Activated T-helper 2 cell treated with anti-CD3 and anti-CD28 coated beads, Interferon-gamma antibody, Interleukin-2, Interleukin-4, amounts not matched to agents 10 μg/mL and 5 μg/mL and 100 μg/mL, durations not matched to agents 14 hours and 24 hours and 36 hours (primary cell): ENCODE measurements around the gene DAB1. TPM values are rescaled to one million over a fixed set of nuclear protein-coding genes. Genes with fewer than 3 reads are reported as not detected.

Source experiments
- DNase-seq: peaks from one replicate; pipeline ENCODE4 v3.0.0; 2021; ENCODE audit warnings: low spot score
- H3K27ac Mint-ChIP-seq: one replicate; pipeline ENCODE4 v1.8.0; 2021; ENCODE audit warnings: mixed read lengths
- H3K27me3 Mint-ChIP-seq: one replicate; pipeline ENCODE4 v1.8.0; 2021; ENCODE audit warnings: low read depth, mixed read lengths
- H3K36me3 Mint-ChIP-seq: one replicate; pipeline ENCODE4 v1.8.0; 2021; ENCODE audit warnings: low read depth, mixed read lengths
- H3K4me1 Mint-ChIP-seq: one replicate; pipeline ENCODE4 v1.8.0; 2021; ENCODE audit warnings: low read depth, mixed read lengths
- H3K4me3 Mint-ChIP-seq: one replicate; pipeline ENCODE4 v1.8.0; 2021; ENCODE audit warnings: low read depth, mild to moderate bottlenecking, moderate library complexity, mixed read lengths
- H3K9me3 Mint-ChIP-seq: one replicate; pipeline ENCODE4 v1.8.0; 2021; ENCODE audit warnings: mixed read lengths
- intact Hi-C: fragments of 100-400 bp; cut with micrococcal nuclease; formaldehyde crosslinking; loops from one replicate; pipeline ENCODE4 v1.15.1; 2023
- total RNA-seq: library from RNA; stranded (reverse); gene quantifications from 2 replicates; pipeline ENCODE4 v1.2.3, GENCODE V29; 2022

DAB1 gene
- total RNA-seq, 1 donor from 2014 or later: not detected

DNA sequence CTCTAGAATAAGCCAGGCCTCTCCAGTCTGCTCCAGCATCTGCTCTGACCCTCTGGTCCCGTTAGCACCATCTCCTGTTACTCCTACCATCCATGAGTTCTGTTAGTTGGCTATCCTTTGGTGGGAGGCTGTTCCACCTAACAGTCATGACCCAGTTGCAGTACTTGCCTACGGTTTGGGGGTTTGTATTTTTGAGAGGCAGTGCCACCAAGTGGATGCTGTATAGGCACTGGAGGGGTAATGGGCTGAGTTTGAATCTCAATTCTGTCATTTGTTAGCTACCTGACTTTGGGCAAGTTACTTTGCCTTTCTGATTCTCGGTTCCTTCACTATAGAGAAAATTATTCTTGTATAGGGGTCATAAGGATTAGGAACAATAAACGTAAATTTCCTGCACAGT lies 445.9 kb downstream of the DAB1 start:
- Mint-ChIP-seq H3K36me3 (no peaks in the 10 kb centered on the region), H3K4me1 (no peaks in the 10 kb centered on the region), H3K27ac (no peak overlapping the region), H3K4me3 (no peak overlapping the region), H3K27me3 (no peaks in the 10 kb centered on the region), H3K9me3 (no peaks in the 10 kb centered on the region)
- intact Hi-C loops: no loop called here
- DNase-seq: no peak

DNA sequence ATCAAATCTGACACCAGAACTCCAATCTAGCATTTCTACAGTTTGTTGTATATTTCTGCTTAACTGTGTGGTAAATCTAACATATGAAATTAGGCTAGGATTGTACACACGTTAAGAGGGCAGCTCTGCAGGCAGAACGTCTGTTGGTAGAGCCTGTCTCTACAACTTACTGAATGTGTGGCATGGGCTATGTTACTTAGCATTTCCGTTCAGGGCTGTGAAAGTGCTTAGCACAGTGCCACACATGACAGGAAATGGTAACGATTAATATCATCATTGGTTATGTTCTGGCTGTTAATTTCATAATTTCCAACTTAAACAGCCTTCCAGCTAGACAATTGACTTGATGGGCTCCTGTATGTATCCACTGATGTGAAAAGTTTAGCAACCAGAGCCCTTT lies 448.4 kb downstream of the DAB1 start:
- no peaks in the 10 kb centered on the region for H3K4me1 Mint-ChIP-seq
- H3K9me3 Mint-ChIP-seq: no peaks in the 10 kb centered on the region
- no peaks in the 10 kb centered on the region for H3K27me3 Mint-ChIP-seq
- intact Hi-C loops: no loop called here
- H3K4me3 Mint-ChIP-seq: no peak overlapping the region
- DNase-seq: no peak
- no peak overlapping the region for H3K27ac Mint-ChIP-seq
- no peaks in the 10 kb centered on the region for H3K36me3 Mint-ChIP-seq

DNA sequence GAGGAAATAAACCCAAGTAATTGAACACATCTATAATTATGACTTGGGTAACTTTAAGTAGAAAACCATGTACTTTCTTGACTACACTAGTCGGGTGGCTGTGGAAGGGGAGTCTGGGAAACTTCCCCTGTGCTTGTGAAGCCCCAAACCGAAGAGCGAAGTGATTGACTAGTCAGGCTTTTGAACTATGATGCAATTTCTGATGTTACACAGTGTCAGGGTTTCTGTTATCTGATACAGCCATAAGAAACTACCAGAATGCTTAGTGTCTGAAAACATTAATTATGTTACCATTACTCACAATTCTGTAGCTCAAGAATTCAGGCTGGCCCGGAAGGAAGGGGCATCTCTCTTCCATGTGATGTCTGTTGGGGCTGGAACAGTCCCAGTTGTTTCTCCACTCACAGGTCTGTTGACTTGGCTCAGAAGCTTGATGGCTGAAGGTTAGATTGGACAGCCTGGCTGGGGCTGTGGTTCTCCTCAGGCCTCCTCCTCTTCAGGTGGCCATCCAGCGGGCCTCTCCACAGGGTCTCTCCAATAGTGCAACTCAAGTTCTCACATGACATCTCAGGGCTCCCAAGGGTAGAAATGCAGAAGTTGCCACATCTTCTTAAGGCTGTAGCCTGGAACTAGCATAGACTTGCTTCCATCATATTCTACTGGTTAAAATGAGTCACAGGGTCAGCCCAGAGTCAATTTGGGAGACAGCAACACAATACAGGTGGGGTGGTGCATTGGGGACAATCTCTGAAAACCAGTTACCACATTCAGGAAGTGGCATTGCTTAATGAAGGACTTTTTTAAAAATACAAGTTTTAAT lies 449.7 kb downstream of the DAB1 start:
- Mint-ChIP-seq H3K27ac (no peak overlapping the region), H3K4me1 (no peaks in the 10 kb centered on the region), H3K36me3 (no peaks in the 10 kb centered on the region), H3K9me3 (no peaks in the 10 kb centered on the region), H3K27me3 (no peaks in the 10 kb centered on the region), H3K4me3 (no peak overlapping the region)
- DNase-seq: no peak
- intact Hi-C loops: no loop called here

DNA sequence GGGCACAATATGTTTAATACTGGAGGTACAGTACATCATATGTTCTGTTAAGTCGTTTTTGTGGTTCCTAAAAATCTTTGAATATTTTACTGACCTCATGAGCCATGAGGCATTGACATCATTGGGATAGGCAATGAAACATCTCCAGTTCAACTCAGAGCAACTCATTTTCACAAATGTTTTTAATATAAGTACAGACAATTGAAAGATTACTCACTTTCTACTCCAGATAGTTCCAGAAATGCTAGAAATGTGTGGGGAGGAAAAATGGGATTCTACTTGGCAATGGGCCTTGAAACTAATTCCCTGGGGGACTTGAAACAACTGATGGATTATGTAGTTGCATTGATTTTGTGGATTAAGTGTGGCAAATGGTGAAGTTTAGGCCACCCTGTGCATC lies 450.9 kb downstream of the DAB1 start:
- H3K4me3 Mint-ChIP-seq: no peak overlapping the region
- intact Hi-C loops: no loop called here
- H3K4me1 Mint-ChIP-seq: no peaks in the 10 kb centered on the region
- no peaks in the 10 kb centered on the region for H3K36me3 Mint-ChIP-seq
- H3K27ac Mint-ChIP-seq: no peak overlapping the region
- DNase-seq: no peak
- no peaks in the 10 kb centered on the region for H3K27me3 Mint-ChIP-seq
- no peaks in the 10 kb centered on the region for H3K9me3 Mint-ChIP-seq

DNA sequence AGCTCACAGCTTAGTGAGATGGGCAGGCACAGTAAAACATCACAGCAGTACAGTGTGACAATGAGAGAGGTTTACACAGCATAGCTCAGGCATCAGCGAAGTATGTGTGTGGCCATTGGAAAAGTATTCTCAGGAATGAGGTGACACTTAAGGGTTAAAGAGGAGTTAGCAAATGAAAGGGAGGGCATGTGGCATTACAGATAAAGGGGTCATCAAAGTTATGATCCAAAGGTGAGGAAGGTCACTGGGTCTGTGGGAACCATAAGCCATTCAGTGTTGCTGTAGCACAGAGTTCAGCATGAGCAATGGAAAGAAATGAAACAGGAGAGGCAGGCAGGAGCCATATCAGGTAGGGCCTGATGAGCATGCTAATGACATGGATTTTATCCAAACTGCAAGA lies 453.6 kb downstream of the DAB1 start:
- no peak overlapping the region for H3K4me3 Mint-ChIP-seq
- H3K27me3 Mint-ChIP-seq: no peaks in the 10 kb centered on the region
- no peak overlapping the region for H3K27ac Mint-ChIP-seq
- intact Hi-C loops: no loop called here
- no peak for DNase-seq
- no peaks in the 10 kb centered on the region for H3K4me1 Mint-ChIP-seq
- no peaks in the 10 kb centered on the region for H3K36me3 Mint-ChIP-seq
- H3K9me3 Mint-ChIP-seq: no peaks in the 10 kb centered on the region

DNA sequence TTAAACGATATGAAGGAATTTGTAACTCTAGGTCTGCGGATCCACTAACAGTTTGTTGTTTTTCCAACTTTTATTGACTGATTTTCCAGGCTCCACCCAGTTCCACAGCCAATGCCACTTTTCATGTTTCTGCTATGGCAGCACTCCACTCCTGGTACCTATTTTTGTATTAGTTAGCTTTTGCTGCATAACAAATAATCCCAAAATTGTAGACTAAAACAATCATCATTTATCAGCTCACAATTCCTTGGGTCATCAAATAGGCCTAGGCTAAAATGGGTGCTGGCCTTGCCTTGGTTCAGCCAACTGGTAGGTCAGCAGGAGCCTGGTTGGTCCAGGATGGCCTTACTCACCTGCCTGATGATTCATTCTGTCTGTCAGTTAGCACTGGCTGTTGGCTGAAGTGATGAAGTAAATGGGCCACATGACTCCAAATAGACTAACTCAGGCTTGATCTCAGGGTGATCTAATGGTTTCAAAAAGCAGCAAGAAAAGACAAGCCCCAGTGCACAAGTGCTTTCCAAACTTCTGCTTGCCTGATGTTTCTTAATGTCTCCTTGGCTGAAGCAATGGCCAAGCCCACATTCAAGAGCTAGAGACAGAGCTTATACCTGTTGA lies 454.9 kb downstream of the DAB1 start:
- no peak for DNase-seq
- no peaks in the 10 kb centered on the region for H3K4me1 Mint-ChIP-seq
- no peaks in the 10 kb centered on the region for H3K27me3 Mint-ChIP-seq
- no peak overlapping the region for H3K27ac Mint-ChIP-seq
- no peak overlapping the region for H3K4me3 Mint-ChIP-seq
- no peaks in the 10 kb centered on the region for H3K9me3 Mint-ChIP-seq
- intact Hi-C loops: no loop called here
- H3K36me3 Mint-ChIP-seq: no peaks in the 10 kb centered on the region

DNA sequence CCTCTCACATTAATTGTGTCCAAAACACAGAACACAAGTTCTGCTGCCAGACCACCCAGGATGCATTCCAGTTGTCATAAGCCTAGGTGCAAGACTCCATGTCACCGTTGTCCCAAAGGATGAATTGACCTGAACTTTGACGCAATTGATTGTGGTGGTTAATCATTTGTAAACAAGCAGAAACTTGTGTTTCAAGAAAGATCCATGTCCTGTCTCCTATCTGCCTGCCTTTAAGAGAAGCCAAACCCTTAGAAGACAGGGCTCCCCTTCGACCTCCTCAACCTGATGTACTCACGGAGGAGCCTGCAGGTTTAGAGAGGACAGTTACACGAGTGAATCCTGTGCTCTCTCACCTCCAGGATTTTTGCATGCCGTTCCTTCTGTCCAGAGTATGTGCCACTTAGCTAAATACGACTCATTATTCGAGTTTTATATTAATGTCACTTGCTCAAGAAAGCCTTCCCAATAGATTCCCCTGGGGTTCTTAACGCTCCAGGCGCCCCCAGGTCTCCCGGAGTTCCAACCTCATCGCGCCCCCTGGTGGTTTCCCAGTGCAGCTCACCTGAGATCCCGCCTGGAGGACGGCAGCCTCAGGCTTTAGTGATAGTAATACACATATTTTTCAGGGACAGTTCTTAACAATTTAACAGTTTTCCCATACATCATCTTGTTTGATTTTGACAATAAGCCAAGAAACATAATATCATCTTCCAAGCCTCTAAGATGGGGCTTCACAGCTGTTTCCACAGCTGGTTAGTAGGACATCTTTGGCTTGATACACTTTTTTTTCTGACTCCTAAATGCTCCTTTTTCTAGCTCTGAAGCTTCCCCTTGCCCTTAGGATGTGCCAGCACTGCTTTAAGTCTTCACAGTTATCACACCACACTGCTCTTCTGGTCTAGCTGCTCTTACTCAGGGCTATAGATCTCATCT lies 455.7 kb downstream of the DAB1 start:
- no peaks in the 10 kb centered on the region for H3K27me3 Mint-ChIP-seq
- no peaks in the 10 kb centered on the region for H3K36me3 Mint-ChIP-seq
- no peak overlapping the region for H3K27ac Mint-ChIP-seq
- no peaks in the 10 kb centered on the region for H3K4me1 Mint-ChIP-seq
- intact Hi-C loops: no loop called here
- H3K9me3 Mint-ChIP-seq: no peaks in the 10 kb centered on the region
- no peak overlapping the region for H3K4me3 Mint-ChIP-seq
- DNase-seq: no peak

DNA sequence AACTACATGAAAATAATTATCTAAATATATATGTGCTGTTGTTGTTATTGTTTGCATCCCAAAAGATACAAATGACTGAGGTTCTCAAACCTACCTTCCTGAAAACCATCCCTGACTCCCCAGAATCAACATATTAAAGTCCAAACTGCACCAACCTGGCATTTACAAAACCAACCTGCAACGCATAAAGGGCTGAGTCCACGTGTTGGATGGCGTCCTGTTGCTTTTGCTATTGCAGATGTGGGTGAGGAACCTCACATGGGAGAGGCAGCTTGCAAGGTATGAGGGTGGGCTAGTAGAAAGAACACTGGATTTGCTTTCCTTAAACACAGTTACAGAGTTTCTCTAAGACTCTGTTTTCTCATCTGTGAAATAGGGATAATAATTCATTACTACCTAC lies 456.5 kb downstream of the DAB1 start:
- intact Hi-C loops: no loop called here
- Mint-ChIP-seq H3K27ac (no peak overlapping the region), H3K4me3 (no peak overlapping the region), H3K27me3 (no peaks in the 10 kb centered on the region), H3K36me3 (no peaks in the 10 kb centered on the region), H3K4me1 (no peaks in the 10 kb centered on the region), H3K9me3 (no peaks in the 10 kb centered on the region)
- no peak for DNase-seq

DNA sequence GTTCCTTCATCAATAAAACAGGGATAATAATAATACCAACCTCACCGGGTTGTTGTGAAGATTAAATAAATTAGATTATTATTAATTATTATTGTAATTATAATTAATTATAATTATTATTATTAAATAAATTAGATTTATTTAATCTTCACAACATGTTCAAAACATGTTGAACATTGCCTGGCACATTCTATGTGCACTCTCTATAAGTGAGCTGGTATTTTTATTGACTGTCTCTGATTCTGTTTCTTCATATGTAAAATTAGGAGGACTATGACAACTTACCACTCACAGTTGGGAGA lies 457.2 kb downstream of the DAB1 start:
- Mint-ChIP-seq H3K27me3 (no peaks in the 10 kb centered on the region), H3K36me3 (no peaks in the 10 kb centered on the region), H3K27ac (no peak overlapping the region), H3K4me3 (no peak overlapping the region), H3K9me3 (no peaks in the 10 kb centered on the region), H3K4me1 (no peaks in the 10 kb centered on the region)
- intact Hi-C loops: no loop called here
- DNase-seq: no peak

DNA sequence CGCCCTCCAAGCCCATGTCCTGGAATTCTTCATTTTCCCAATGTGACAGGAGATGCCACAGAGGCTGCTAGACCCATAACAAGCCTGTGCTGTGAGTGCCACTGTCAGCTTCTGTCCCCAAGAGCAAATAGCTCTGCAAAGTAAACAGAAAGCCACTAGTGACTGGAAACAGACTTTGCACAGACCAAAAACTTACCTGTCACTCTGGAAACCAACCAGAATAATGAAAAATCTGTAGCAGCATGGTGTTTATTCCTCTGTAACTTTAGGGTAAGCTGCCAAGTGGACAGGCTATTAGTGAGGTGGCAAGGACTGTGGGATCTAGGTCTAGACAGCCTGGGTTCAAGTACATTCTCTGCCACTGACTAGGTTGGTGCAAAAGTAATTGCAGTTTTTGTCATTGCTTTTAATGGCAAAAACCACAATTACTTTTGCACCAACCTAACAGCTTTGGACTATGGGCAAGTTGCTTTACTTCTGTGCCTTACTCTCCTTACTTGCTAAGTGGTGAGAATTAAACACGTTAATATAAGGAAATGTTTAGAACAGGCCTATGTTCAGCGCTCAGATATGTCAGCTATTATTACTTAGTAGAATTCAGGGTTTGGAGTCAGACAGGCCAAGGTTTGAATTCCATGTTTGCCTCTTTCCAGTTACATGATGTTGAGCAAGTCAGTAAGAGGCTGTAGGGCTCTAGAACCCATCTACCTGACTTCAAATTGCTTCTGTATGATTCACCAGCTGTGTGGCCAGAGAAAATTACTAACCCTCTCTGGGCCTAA lies 457.8 kb downstream of the DAB1 start, which contains the start of gene C8B:
Gene C8B (minus strand): TSS at position 100 of the 782 bp plus-strand sequence. CDS start 67 bp downstream, at position 33.
- Mint-ChIP-seq H3K4me1 (no peaks in the 10 kb centered on the region), H3K4me3 (no peak within 1 kb of the TSS), H3K27ac (no peak within 1 kb of the TSS), H3K27me3 (no peaks in the 10 kb centered on the region), H3K9me3 (no peaks in the 10 kb centered on the region), H3K36me3 (no peaks in the 10 kb centered on the region)
- no peak for DNase-seq
- intact Hi-C loops: no loop called here

DNA sequence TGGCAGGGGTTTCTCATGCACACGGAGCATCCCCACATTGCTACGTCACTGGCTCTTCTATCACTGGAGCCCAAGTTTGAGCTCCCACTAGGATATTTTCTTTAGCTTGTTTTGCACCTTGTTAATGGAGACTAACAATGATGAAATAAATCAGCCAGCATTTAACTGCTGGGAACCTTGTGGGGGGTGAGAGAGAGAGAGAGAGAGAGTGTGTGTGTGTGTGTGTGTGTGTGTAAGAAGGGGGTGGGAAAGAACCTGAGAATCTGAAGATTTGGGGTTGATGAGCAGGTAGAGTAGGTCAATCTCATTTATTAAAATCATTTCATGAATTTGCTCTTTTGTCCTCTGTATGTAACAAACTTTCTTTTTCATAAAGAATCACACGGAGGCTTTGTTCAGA lies 458.7 kb downstream of the DAB1 start:
- no peak overlapping the region for H3K27ac Mint-ChIP-seq
- H3K9me3 Mint-ChIP-seq: no peaks in the 10 kb centered on the region
- no peak for DNase-seq
- no peaks in the 10 kb centered on the region for H3K36me3 Mint-ChIP-seq
- H3K4me3 Mint-ChIP-seq: no peak overlapping the region
- no peaks in the 10 kb centered on the region for H3K27me3 Mint-ChIP-seq
- no peaks in the 10 kb centered on the region for H3K4me1 Mint-ChIP-seq
- intact Hi-C loops: no loop called here

DNA sequence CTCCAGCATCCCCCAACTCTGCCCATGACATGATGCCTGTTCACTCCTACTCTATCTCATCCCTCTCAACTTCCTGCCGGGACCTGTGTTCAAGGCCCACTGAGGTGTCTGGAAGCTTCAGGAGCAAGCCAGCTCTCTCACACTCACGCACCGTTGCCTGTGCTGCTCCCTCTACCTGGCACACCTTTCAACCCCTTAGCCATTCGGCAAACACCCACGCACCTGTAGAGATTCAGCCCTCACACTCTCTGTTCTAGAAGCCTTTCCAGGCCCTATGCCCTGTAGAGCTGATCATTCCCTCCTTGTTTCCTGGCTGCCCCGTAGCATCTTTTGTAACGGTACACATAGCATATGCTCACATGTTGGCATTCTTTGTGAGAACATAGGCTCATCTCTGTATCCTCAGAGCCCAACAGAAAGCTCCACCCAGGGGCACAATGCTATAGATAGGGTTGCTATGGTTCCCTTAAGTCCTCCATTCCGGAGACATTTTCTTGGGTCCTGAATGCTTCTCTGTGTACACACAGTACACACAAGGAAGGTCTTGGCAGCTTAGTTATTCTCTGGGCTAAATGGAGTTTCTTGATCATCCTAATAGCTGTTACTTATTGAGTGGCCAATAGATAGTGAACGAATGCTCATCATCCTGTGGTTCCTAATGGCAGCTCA lies 459.4 kb downstream of the DAB1 start:
- Mint-ChIP-seq H3K27me3 (no peaks in the 10 kb centered on the region), H3K4me1 (no peaks in the 10 kb centered on the region), H3K4me3 (no peak overlapping the region), H3K9me3 (no peaks in the 10 kb centered on the region), H3K27ac (no peak overlapping the region), H3K36me3 (no peaks in the 10 kb centered on the region)
- intact Hi-C loops: no loop called here
- DNase-seq: no peak
